GDM1 (cell line): Measurements from ENCODE around the gene ATP11B.
"Not testable (repeated sequence)": the region's sequence is repeated elsewhere in the genome, so short reads cannot be mapped to it uniquely, and the experiment has no call there.

Source experiments
- DNase-seq: peaks from one replicate; lab custom pipeline; 2025; lab: John Stamatoyannopoulos, UW

The ATP11B gene

GRCh38 chr3:182837855-182838454 lies 44.7 kb downstream of the ATP11B start:
- no peak for DNase-seq

GRCh38 chr3:182843478-182843877 lies 50.2 kb downstream of the ATP11B start:
- no peak for DNase-seq

- DNase-seq: no peak
Measured at GRCh38 chr3:182848906-182849305, 55.6 kb downstream of the ATP11B start.

- no peak for DNase-seq
Measured at GRCh38 chr3:182855076-182855475, 61.8 kb downstream of the ATP11B start.

GRCh38 chr3:182861348-182861747 lies 68.0 kb downstream of the ATP11B start:
- DNase-seq: no peak

- no peak for DNase-seq
Measured at GRCh38 chr3:182862159-182862860, 69.0 kb downstream of the ATP11B start.

- no peak for DNase-seq
Measured at GRCh38 chr3:182869059-182869458, 75.8 kb downstream of the ATP11B start.

GRCh38 chr3:182870917-182871316 lies 77.6 kb downstream of the ATP11B start:
- not testable (repeated sequence) for DNase-seq

GRCh38 chr3:182879031-182879611 lies 85.8 kb downstream of the ATP11B start:
- no peak for DNase-seq

- DNase-seq: no peak
Measured at GRCh38 chr3:182886497-182886896, 93.2 kb downstream of the ATP11B start.

GRCh38 chr3:182889948-182890629 lies 96.8 kb downstream of the ATP11B start:
- DNase-seq: no peak

- DNase-seq: no peak
Measured at GRCh38 chr3:182891364-182891763, 98.1 kb downstream of the ATP11B start.

GRCh38 chr3:182892226-182892625 lies 98.9 kb downstream of the ATP11B start:
- no peak for DNase-seq

GRCh38 chr3:182895513-182896112 lies 102.3 kb downstream of the ATP11B start:
- DNase-seq: no peak

GRCh38 chr3:182896553-182896952 lies 103.2 kb downstream of the ATP11B start:
- no peak for DNase-seq

- no peak for DNase-seq
Measured at GRCh38 chr3:182902236-182902635, 108.9 kb downstream of the ATP11B start.

- DNase-seq: no peak
Measured at GRCh38 chr3:182904164-182904563, 110.9 kb downstream of the ATP11B start.

- no peak for DNase-seq
Measured at GRCh38 chr3:182905623-182906022, 112.3 kb downstream of the ATP11B start.

GRCh38 chr3:182906036-182906435 lies 112.7 kb downstream of the ATP11B start:
- no peak for DNase-seq

GRCh38 chr3:182908471-182908870 lies 115.2 kb downstream of the ATP11B start:
- DNase-seq: no peak

GRCh38 chr3:182909318-182910040 lies 116.2 kb downstream of the ATP11B start:
- no peak for DNase-seq
